ENCODE data around the gene SRPK2.
"Not testable (repeated sequence)": the region's sequence is repeated elsewhere in the genome, so short reads cannot be mapped to it uniquely, and the experiment has no call there.

Gene SRPK2

DNA sequence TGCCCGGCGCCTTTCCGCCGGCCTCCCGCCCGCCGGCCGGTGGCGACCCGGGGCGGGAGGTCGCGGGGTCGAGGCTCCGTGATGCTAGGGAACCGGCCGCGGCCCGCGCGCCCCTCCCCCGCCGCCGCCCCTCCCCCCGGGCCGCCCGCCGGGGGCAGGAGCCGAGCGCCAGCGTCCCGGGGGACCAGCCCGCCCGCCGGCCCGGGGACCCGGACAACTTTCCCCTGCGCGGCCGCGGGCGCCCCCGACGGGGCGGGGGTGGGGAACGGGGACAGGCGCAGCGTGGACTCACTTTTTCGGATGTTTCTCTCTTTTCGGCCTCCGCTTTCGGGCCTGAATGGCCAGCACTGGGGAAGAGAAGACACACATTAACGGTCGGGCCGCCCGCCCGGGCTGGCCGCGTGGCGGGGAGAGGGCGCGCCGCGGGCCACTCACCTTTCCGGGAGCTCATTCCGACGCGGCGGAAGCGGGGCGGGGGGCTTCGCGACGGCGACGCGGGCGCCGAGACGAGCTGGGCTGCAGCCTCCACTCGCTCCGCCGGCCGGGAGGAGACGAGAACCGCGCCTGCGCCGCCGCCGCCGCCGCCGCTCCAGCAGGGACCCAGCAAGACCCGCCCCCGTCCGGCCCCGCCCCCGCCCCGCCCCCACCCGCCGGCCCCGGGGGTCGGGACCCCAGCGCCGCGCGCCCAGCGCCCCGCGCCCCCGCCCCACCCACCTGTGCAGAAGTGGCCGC, at the start of gene SRPK2:
Gene SRPK2 (minus strand): TSS at position 566 of the 732 bp plus-strand sequence.
- TF ChIP-seq, protein P1, sequence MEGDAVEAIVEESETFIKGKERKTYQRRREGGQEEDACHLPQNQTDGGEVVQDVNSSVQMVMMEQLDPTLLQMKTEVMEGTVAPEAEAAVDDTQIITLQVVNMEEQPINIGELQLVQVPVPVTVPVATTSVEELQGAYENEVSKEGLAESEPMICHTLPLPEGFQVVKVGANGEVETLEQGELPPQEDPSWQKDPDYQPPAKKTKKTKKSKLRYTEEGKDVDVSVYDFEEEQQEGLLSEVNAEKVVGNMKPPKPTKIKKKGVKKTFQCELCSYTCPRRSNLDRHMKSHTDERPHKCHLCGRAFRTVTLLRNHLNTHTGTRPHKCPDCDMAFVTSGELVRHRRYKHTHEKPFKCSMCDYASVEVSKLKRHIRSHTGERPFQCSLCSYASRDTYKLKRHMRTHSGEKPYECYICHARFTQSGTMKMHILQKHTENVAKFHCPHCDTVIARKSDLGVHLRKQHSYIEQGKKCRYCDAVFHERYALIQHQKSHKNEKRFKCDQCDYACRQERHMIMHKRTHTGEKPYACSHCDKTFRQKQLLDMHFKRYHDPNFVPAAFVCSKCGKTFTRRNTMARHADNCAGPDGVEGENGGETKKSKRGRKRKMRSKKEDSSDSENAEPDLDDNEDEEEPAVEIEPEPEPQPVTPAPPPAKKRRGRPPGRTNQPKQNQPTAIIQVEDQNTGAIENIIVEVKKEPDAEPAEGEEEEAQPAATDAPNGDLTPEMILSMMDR (conservative IDR thresholded peaks at IDR 0.05; ENCODE audit: low read length), result no peak
- peak; percentile 67 for DNase-seq (ENCODE audit: low read depth)
- peak within 1 kb of the TSS; percentile 74 for H3K4me3 ChIP-seq (ENCODE audit: low read length)

DNA sequence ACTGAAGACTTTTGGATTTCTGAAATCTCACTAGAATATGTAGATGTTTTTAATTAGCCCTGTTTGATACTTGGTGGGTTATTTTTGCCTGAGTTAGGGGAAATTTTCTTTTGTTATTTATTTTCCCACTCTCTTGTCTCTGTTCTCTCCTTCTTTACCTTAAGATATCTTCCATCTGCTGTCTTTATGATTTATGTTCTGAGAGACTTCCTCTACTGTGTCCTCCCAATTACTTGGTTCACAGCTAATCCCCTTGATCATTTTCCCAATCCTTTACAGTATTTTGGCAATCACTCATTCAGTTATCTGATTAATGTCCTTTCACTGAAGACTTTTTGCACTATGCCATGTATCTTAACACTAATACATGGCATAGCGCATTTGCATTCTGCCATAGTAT, 49.5 kb upstream of the SRPK2 start:
- TF ChIP-seq, protein P1 (conservative IDR thresholded peaks at IDR 0.05; ENCODE audit: low read length), result no peak
- no peak for DNase-seq (ENCODE audit: low read depth)
- no peak overlapping the region for H3K4me3 ChIP-seq (ENCODE audit: low read length)

- DNase-seq (ENCODE audit: low read depth); H3K4me3 ChIP-seq (ENCODE audit: low read length): not testable (repeated sequence)
Observed at GRCh38 chr7:105437356-105437755, 48.6 kb upstream of the SRPK2 start.

DNA sequence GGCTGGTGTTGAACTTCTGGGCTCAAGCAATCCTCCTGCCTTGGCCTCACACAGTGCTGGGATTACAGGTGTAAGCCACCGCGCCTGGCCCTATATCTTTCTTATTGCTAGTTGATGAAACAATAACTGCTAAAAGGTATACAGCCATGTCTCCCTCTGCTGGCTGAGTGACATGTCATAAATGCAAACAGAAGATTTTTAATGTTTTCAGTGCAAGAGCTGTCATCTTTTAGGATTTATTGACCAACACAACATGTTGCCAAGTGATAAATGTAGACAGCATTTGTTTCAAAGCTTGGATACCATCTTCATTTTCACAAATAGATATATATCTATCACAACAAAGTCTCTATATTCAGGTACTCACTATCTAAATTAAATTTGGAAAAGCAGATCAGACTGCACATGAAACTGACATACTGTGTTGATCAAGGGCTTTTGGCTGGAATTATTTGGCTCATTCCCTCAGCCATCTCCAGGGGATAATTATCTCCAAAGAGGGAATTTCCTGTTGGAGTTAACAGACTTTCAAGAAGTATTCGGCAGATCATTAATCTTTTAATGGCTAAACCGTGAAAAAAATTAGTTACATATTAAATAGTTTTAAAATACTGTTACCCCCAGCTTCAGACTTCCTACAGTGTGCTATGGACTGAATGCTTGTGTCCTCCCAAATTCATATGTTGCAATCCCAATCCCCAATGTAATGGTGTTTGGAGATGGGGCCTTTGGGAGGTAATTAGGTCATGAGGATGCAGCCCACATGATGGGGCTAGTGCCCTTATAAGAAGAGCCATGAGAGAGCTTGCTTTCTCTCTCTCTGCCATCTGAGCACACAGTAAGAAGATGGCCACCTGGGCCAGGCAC, 41.3 kb upstream of the SRPK2 start:
- TF ChIP-seq, protein P1 (conservative IDR thresholded peaks at IDR 0.05; ENCODE audit: low read length), result peak; percentile 49
- DNase-seq (ENCODE audit: low read depth), result peak; percentile 76

DNA sequence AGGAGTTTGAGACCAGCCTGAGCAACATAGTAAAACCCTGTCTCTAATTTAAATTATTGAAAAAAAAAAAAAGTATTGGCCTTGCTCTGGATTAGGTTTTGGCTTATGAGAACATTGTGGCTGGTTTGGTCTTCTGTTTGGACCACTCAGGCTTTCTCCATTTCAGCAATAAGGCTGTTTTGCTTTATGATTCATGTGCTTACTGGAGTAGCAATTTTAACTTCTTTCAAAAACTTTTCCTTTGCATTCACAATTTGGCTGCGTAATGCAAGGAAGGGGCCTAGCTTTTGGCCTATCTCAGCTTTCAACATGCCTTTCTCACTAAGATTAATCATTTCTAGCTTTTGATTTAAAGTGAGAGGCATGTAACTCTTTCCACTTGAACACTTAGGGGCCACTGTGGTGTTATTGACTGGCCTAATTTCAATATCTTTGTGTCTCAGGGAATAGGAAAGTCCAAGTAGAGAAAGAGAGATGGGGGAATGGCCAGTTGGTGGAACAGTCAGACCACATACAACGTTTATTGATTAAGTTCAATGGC, 38.0 kb upstream of the SRPK2 start:
- TF ChIP-seq, protein P1 (conservative IDR thresholded peaks at IDR 0.05; ENCODE audit: low read length), result no peak
- no peak for DNase-seq (ENCODE audit: low read depth)
- no peak overlapping the region for H3K4me3 ChIP-seq (ENCODE audit: low read length)

More for the DNA sequence above, 41.3 kb upstream of the SRPK2 start:
- no peak overlapping the region for H3K4me3 ChIP-seq (ENCODE audit: low read length)

- DNase-seq (ENCODE audit: low read depth), result no peak
- H3K4me3 ChIP-seq (ENCODE audit: low read length), result no peak overlapping the region
- TF ChIP-seq, protein P1 (conservative IDR thresholded peaks at IDR 0.05; ENCODE audit: low read length), result no peak
Observed at GRCh38 chr7:105423987-105424386, 35.3 kb upstream of the SRPK2 start.

- H3K4me3 ChIP-seq (ENCODE audit: low read length), result no peak overlapping the region
- DNase-seq (ENCODE audit: low read depth), result no peak
- TF ChIP-seq, protein P1 (conservative IDR thresholded peaks at IDR 0.05; ENCODE audit: low read length), result no peak
Observed at GRCh38 chr7:105413887-105414437, 25.2 kb upstream of the SRPK2 start.

DNA sequence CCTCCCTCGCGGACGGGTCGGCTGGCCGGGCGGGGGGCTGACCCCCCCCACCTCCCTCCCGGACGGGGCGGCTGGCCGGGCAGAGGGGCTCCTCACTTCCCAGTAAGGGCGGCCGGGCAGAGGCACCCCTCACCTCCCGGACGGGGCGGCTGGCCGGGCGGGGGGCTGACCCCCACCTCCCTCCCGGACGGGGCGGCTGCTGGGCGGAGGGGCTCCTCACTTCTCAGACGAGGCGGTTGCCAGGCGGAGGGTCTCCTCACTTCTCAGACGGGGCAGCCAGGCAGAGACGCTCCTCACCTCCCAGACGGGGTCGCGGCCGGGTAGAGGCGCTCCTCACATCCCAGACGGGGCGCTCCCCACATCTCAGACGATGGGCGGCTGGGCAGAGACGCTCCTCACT, 22.1 kb upstream of the SRPK2 start:
- DNase-seq (ENCODE audit: low read depth), result not testable (repeated sequence)

DNA sequence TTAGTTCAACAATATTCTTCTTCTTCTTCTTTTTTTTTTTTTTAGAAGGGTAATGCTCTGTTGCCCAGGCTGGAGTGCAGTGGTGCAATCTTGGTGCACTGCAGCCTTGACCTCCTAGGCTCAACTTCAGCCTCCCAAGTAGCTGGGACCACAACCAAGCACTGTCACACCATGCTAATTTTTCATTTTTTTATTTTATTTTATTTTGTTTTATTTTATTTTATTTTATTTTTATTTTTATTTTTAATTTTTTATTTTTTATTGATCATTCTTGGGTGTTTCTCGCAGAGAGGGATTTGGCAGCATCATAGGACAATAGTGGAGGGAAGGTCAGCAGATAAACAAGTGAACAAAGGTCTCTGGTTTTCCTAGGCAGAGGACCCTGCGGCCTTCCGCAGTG, 21.1 kb upstream of the SRPK2 start:
- not testable (repeated sequence) for DNase-seq (ENCODE audit: low read depth); H3K4me3 ChIP-seq (ENCODE audit: low read length)

More for the DNA sequence above, 22.1 kb upstream of the SRPK2 start:
- not testable (repeated sequence) for H3K4me3 ChIP-seq (ENCODE audit: low read length)
